Endothelial cell of umbilical vein (primary cell): ENCODE data around the gene MCU. TPM values are rescaled to one million over a fixed set of nuclear protein-coding genes. Genes with fewer than 3 reads are reported as not detected.
A peak's percentile ranks its signal among the peaks of the same experiment; 100 is the strongest.

Experiments
- BruUV-seq: library from RNA; stranded (reverse); fragments of 400-500 nt; replicated peaks from 2 replicates; lab custom pipeline; 2021; lab: Mats Ljungman, UMichigan
- CTCF ChIA-PET: fragments of 300-600, 350-600 bp; sonication (Branson Sonifier 250); formaldehyde crosslinking; loops from one replicate; lab custom pipeline; 2021; ENCODE audit warnings: antibody characterized with exemption, inconsistent platforms; lab: Charles Lee
- POLR2A ChIA-PET: fragments of 300-600, 350-600 bp; sonication (Branson Sonifier 250); formaldehyde crosslinking; loops from one replicate; lab custom pipeline; 2021; ENCODE audit warnings: antibody characterized with exemption, inconsistent platforms; lab: Charles Lee
- DNase-seq: peaks from one replicate; pipeline ENCODE4 v3.0.0-alpha.2; 2011; ENCODE audit warnings: low read depth, low spot score
- FAIRE-seq: peaks from 2 replicates; lab custom pipeline; 2011; peaks lifted over from hg19 to GRCh38; lab: Jason Lieb, UNC
- H2AFZ ChIP-seq: 2 replicates; pipeline ENCODE4 v1.6.0; 2012; ENCODE audit warnings: low read depth, low read length, control low read depth, inconsistent platforms
- H3K27ac ChIP-seq: 2 replicates; pipeline ENCODE4 v1.5.1; 2011; ENCODE audit warnings: low read depth, mild to moderate bottlenecking, control low read depth, low read length, moderate library complexity; ENCODE audit not compliant: insufficient read depth
- H3K27me3 ChIP-seq, 2 experiments: 2 replicates each; pipeline versions ENCODE4 v1.6.0 to v1.6.1; 2011; ENCODE audit warnings: low read length in 2 of 2, mixed read lengths in 1 of 2; ENCODE audit not compliant: control insufficient read depth in 2 of 2, insufficient read depth in 2 of 2
- H3K36me3 ChIP-seq, 2 experiments: 2 replicates in 1 of 2; 3 replicates in 1 of 2; pipeline ENCODE4 v1.5.1; 2011; ENCODE audit warnings: low read length in 2 of 2, mild to moderate bottlenecking in 1 of 2, moderate library complexity in 1 of 2; ENCODE audit not compliant: control insufficient read depth in 2 of 2, insufficient read depth in 2 of 2; ENCODE audit errors: extremely low read depth in 1 of 2
- H3K4me1 ChIP-seq: 3 replicates; pipeline ENCODE4 v1.5.1; 2011; ENCODE audit warnings: mild to moderate bottlenecking, low read length; ENCODE audit not compliant: control insufficient read depth, insufficient read depth; ENCODE audit errors: extremely low read depth
- H3K4me2 ChIP-seq: 2 replicates; pipeline ENCODE4 v1.6.1; 2011; ENCODE audit warnings: low read length, control low read depth, mixed read lengths; ENCODE audit not compliant: insufficient read depth
- H3K4me3 ChIP-seq, 3 experiments: fragments of 200-600 bp in 1 of 3; sonication (generic), shearing (Covaris generic) in 1 of 3; replicated peaks in 1 of 3; 2 replicates each; pipeline ENCODE4 v1.5.1; 2011 to 2016; ENCODE audit warnings: control low read depth in 3 of 3, low read length in 3 of 3, mild to moderate bottlenecking in 2 of 3, inconsistent platforms in 1 of 3, low read depth in 1 of 3, moderate library complexity in 1 of 3; ENCODE audit not compliant: insufficient read depth in 1 of 3
- H3K79me2 ChIP-seq: 2 replicates; pipeline ENCODE4 v1.6.0; 2012; ENCODE audit warnings: low read length, inconsistent platforms; ENCODE audit not compliant: control insufficient read depth, insufficient read depth
- H3K9ac ChIP-seq: replicated peaks from 2 replicates; pipeline ENCODE3; 2011; ENCODE audit warnings: low read length, control low read depth; ENCODE audit not compliant: insufficient read depth; ENCODE audit errors: extremely low read depth
- H3K9me1 ChIP-seq: replicated peaks from 3 replicates; pipeline ENCODE4 v1.6.0; 2011; ENCODE audit warnings: mild to moderate bottlenecking, low read length; ENCODE audit not compliant: control insufficient read depth, insufficient read depth; ENCODE audit errors: extremely low read depth
- H3K9me3 ChIP-seq: replicated peaks from 2 replicates; pipeline ENCODE4 v1.5.1; 2012; ENCODE audit warnings: low read length, inconsistent platforms; ENCODE audit not compliant: control insufficient read depth, insufficient read depth
- H4K20me1 ChIP-seq: replicated peaks from 2 replicates; pipeline ENCODE3; 2011; ENCODE audit warnings: mild to moderate bottlenecking, low read length; ENCODE audit not compliant: control insufficient read depth, insufficient read depth; ENCODE audit errors: extremely low read depth
- EZH2 ChIP-seq: IDR thresholded peaks from 2 replicates; pipeline ENCODE4 v1.6.1; 2012; ENCODE audit warnings: borderline replicate concordance, low read depth, mild to moderate bottlenecking, moderate library complexity, low read length, inconsistent platforms; ENCODE audit not compliant: severe bottlenecking
- FOS ChIP-seq: IDR thresholded peaks from 2 replicates; pipeline ENCODE4 v1.6.1; 2011; ENCODE audit warnings: mild to moderate bottlenecking, low read length, moderate library complexity, borderline replicate concordance; ENCODE audit not compliant: insufficient read depth
- GATA2 ChIP-seq: IDR thresholded peaks from 2 replicates; pipeline ENCODE4 v1.7.0; 2011; ENCODE audit warnings: low read depth, mild to moderate bottlenecking, moderate library complexity, mixed read lengths, low read length; ENCODE audit not compliant: insufficient read length, insufficient read depth
- JUN ChIP-seq: IDR thresholded peaks from 2 replicates; pipeline ENCODE4 v1.6.1; 2011; ENCODE audit warnings: borderline replicate concordance, low read depth; ENCODE audit not compliant: insufficient read length, insufficient read depth
- MAX ChIP-seq: IDR thresholded peaks from 2 replicates; pipeline ENCODE4 v1.6.1; 2011; ENCODE audit not compliant: insufficient read depth, insufficient read length
- MYC ChIP-seq: IDR thresholded peaks from one replicate; pipeline ENCODE4 v1.6.1; 2011; ENCODE audit warnings: mild to moderate bottlenecking, low read depth, low read length
- POLR2A ChIP-seq: IDR thresholded peaks from 2 replicates; pipeline ENCODE4 v1.6.1; 2012; ENCODE audit warnings: low read depth, mild to moderate bottlenecking, control low read depth, low read length
- POLR2AphosphoS5 ChIP-seq: IDR thresholded peaks from 2 replicates; pipeline ENCODE4 v1.6.1; 2012; ENCODE audit warnings: low read depth, mild to moderate bottlenecking, control low read depth, low read length, moderate library complexity; ENCODE audit not compliant: insufficient read depth
- dilution Hi-C: fragments of 300-500 bp; cut with MboI; formaldehyde crosslinking; loops from one replicate; pipeline ENCODE4 v1.15.0; 2019; ENCODE audit warnings: low sequenced_read_pairs; ENCODE audit not compliant: extremely low pct_ligation_motif_present
- intact Hi-C: fragments of 100-400 bp; cut with micrococcal nuclease; formaldehyde crosslinking; loops from one replicate; pipeline ENCODE4 v1.10.0; 2022
- polyA plus RNA-seq, 4 experiments: library from polyadenylated mRNA; depleted of rRNA in 3 of 4; stranded (reverse) in 3 of 4; unstranded in 1 of 4; fragments of >200 nt; gene quantifications; 2 replicates each; pipeline versions ENCODE4 v1.2.1 to v1.2.3, GENCODE V29; 2011 to 2012; ENCODE audit warnings: missing spikeins in 1 of 4
- total RNA-seq: library from RNA; stranded (reverse); gene quantifications from 2 replicates; pipeline ENCODE4 v1.2.3, GENCODE V29; 2021
- TF ChIP-seq, protein P1 (sequence below), 2 donors: IDR thresholded peaks; 1 replicate in 1 of 2; 2 replicates in 1 of 2; pipeline ENCODE4 v1.5.1; 2011; ENCODE audit warnings: low read length in 2 of 2, mild to moderate bottlenecking in 2 of 2, moderate library complexity in 2 of 2, control low read depth in 1 of 2, inconsistent platforms in 1 of 2, low read depth in 1 of 2; ENCODE audit not compliant: insufficient read depth in 1 of 2; ENCODE audit errors: extremely low read depth in 1 of 2

Gene MCU
- total and polyA plus RNA-seq, 2 donors (not counting 3 experiments of a cell fraction or from before 2014, with no cell fraction given) = 25.2 to 37.2 TPM

DNA sequence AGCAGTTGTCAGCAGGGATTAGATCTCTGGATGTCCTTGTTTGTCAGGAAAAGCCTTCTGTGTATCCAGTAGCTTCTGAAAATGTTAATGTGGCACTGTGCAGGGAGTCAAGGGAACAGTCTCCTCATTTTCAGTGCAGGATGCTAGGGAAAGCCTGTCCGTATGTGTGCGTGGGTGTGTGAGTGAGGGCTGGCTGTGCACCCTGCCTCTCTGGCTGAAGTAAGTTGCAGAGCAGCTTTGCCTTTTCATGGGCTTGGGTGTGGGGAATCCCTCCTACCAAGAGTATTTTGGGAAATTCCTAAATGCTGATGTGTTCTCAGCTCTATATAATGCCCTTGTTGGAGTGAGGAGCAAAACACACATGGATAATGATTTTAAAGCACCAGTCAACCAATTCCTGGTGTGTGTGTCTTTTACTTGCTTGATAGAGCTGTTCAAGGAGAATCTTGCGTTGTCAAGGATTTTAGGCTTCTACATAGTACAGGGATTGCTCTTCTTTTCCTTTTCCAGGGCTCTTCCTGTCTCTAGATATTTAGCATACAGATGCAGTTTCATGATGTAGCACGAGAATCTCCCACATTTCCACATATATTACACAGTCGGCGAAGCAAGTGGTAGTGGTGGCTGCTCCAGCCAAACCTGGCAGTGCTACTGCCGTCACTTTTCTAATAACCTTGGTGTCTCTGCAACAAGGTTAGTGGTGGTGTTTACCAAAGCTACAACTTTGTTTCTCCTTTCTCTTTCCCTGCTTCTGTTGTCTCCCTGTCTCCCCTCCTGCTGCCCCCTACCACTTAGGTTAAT, 92.8 kb downstream of the MCU start:
- no TSS peak for BruUV-seq
- H3K79me2 ChIP-seq = no peaks in the 10 kb centered on the region
- CTCF ChIA-PET = interaction anchor here (0.6 to 2.7 kb wide), 7 partner anchors 11 to 97 kb away, joined by 3 to 7 read pairs (median 3); no protein-coding TSS in a partner anchor
- no peak overlapping the region for H3K27ac ChIP-seq
- no peaks in the 10 kb centered on the region for H3K4me1 ChIP-seq
- dilution Hi-C loops (no loop called here), intact Hi-C loops (no loop called here)
- H3K4me3 ChIP-seq = no peak overlapping the region
- TF ChIP-seq GATA2 = no peak
- TF ChIP-seq MAX = no peak
- no peak for TF ChIP-seq EZH2
- no peak for TF ChIP-seq MYC
- TF ChIP-seq JUN = no peak
- TF ChIP-seq POLR2AphosphoS5 = no peak
- TF ChIP-seq POLR2A = no peak
- no peak for TF ChIP-seq FOS
- TF ChIP-seq, protein P1, sequence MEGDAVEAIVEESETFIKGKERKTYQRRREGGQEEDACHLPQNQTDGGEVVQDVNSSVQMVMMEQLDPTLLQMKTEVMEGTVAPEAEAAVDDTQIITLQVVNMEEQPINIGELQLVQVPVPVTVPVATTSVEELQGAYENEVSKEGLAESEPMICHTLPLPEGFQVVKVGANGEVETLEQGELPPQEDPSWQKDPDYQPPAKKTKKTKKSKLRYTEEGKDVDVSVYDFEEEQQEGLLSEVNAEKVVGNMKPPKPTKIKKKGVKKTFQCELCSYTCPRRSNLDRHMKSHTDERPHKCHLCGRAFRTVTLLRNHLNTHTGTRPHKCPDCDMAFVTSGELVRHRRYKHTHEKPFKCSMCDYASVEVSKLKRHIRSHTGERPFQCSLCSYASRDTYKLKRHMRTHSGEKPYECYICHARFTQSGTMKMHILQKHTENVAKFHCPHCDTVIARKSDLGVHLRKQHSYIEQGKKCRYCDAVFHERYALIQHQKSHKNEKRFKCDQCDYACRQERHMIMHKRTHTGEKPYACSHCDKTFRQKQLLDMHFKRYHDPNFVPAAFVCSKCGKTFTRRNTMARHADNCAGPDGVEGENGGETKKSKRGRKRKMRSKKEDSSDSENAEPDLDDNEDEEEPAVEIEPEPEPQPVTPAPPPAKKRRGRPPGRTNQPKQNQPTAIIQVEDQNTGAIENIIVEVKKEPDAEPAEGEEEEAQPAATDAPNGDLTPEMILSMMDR (IDR thresholded peaks at IDR 0.05; ENCODE audit: extremely low read depth in 1 of 2, insufficient read depth in 1 of 2, low read depth in 1 of 2, low read length in 2 of 2) = no peak
- no peaks in the 10 kb centered on the region for H3K9me3 ChIP-seq
- H4K20me1 ChIP-seq = no peaks in the 10 kb centered on the region
- no peak for FAIRE-seq
- POLR2A ChIA-PET = interaction anchor here (0.6 kb wide), 1 partner anchor 861 kb away, joined by 3 read pairs; no protein-coding TSS in a partner anchor
- no peak overlapping the region for H2AFZ ChIP-seq
- H3K9me1 ChIP-seq = no peaks in the 10 kb centered on the region
- peak; percentile 48 for DNase-seq
- no peak overlapping the region for H3K4me2 ChIP-seq
- no peaks in the 10 kb centered on the region for H3K36me3 ChIP-seq
- H3K27me3 ChIP-seq = no peaks in the 10 kb centered on the region
- no peak overlapping the region for H3K9ac ChIP-seq
